IMR-90 (cell line): Measurements from ENCODE around the gene MBTD1. TPM values are rescaled to one million over a fixed set of nuclear protein-coding genes. Genes with fewer than 3 reads are reported as not detected.

Source experiments
- ATAC-seq: fragments of 200-7000 bp; cut with Tn5 transposase; 2 replicates; pipeline ENCODE4 v1.9.1; 2020; ENCODE audit warnings: low read depth, mild to moderate bottlenecking, moderate library complexity
- Bru-seq: library from RNA; stranded (reverse); fragments of 400-500 nt; gene quantifications from one replicate; lab custom pipeline; 2021; lab: Mats Ljungman, UMichigan
- BruChase-seq, 2 experiments: library from RNA; stranded (reverse); fragments of 400-500 nt; gene quantifications; one replicate each; lab custom pipeline; 2021; lab: Mats Ljungman, UMichigan
- BruUV-seq: library from RNA; stranded (reverse); fragments of 400-500 nt; replicated peaks from 2 replicates; lab custom pipeline; 2021; lab: Mats Ljungman, UMichigan
- CTCF ChIA-PET: fragments of 300-600 bp; formaldehyde crosslinking; extraction: SDS; loops from one replicate; lab custom pipeline; 2021; ENCODE audit warnings: antibody characterized with exemption; lab: Yijun Ruan, JAX
- POLR2A ChIA-PET: fragments of 300-600 bp; sonication (Branson Sonifier 250); formaldehyde crosslinking; loops from one replicate; lab custom pipeline; 2022; ENCODE audit warnings: antibody characterized with exemption; ENCODE audit not compliant: unreplicated experiment; lab: Charles Lee
- DNase-seq: peaks from one replicate; pipeline ENCODE4 v3.0.0; 2013
- H2AFZ ChIP-seq: replicated peaks from 2 replicates; pipeline ENCODE3; 2013; ENCODE audit warnings: low read length, mild to moderate bottlenecking; ENCODE audit not compliant: poor library complexity
- H2AK5ac ChIP-seq: 2 replicates; pipeline ENCODE4 v1.6.1; 2013; ENCODE audit warnings: low read depth, low read length, inconsistent platforms
- H2AK9ac ChIP-seq: replicated peaks from 2 replicates; pipeline ENCODE3; 2013; ENCODE audit warnings: mild to moderate bottlenecking, low read depth, low read length, moderate library complexity; ENCODE audit not compliant: poor library complexity
- H2BK120ac ChIP-seq: 2 replicates; pipeline ENCODE4 v1.6.1; 2013; ENCODE audit warnings: low read depth, low read length, inconsistent platforms
- H2BK15ac ChIP-seq: 3 replicates; pipeline ENCODE4 v1.6.1; 2013; ENCODE audit warnings: low read depth, low read length, inconsistent platforms
- H2BK20ac ChIP-seq: 2 replicates; pipeline ENCODE4 v1.6.1; 2013; ENCODE audit warnings: low read depth, mild to moderate bottlenecking, inconsistent platforms, low read length, moderate library complexity
- H2BK5ac ChIP-seq: 2 replicates; pipeline ENCODE4 v1.6.1; 2013; ENCODE audit warnings: mild to moderate bottlenecking, low read depth, low read length, inconsistent platforms; ENCODE audit not compliant: poor library complexity, severe bottlenecking
- H3K14ac ChIP-seq: replicated peaks from 2 replicates; pipeline ENCODE4 v1.6.1; 2013; ENCODE audit warnings: low read depth, low read length, inconsistent platforms
- H3K18ac ChIP-seq: 2 replicates; pipeline ENCODE4 v1.6.1; 2013; ENCODE audit warnings: low read depth, low read length, control low read depth
- H3K23ac ChIP-seq: 2 replicates; pipeline ENCODE4 v1.6.1; 2013; ENCODE audit warnings: low read depth, low read length, inconsistent platforms
- H3K27ac ChIP-seq: 2 replicates; pipeline ENCODE4 v1.5.1; 2013; ENCODE audit warnings: mild to moderate bottlenecking, control low read depth, low read length; ENCODE audit not compliant: insufficient read depth
- H3K27me3 ChIP-seq: 2 replicates; pipeline ENCODE4 v1.6.1; 2013; ENCODE audit warnings: low read length; ENCODE audit not compliant: control insufficient read depth, insufficient read depth
- H3K36me3 ChIP-seq: 2 replicates; pipeline ENCODE4 v1.6.1; 2013; ENCODE audit warnings: low read length, mixed read lengths; ENCODE audit not compliant: control insufficient read depth, insufficient read depth
- H3K4ac ChIP-seq: 2 replicates; pipeline ENCODE4 v1.6.1; 2013; ENCODE audit warnings: low read depth, low read length, inconsistent platforms
- H3K4me1 ChIP-seq: 2 replicates; pipeline ENCODE4 v1.6.1; 2013; ENCODE audit warnings: low read length, mixed read lengths; ENCODE audit not compliant: control insufficient read depth, insufficient read depth
- H3K4me2 ChIP-seq: 2 replicates; pipeline ENCODE4 v1.6.1; 2013; ENCODE audit warnings: low read depth, mild to moderate bottlenecking, control low read depth, low read length, moderate library complexity
- H3K4me3 ChIP-seq: 2 replicates; pipeline ENCODE4 v1.5.1; 2013; ENCODE audit warnings: low read depth, mild to moderate bottlenecking, control low read depth, low read length, moderate library complexity; ENCODE audit not compliant: insufficient read depth
- H3K56ac ChIP-seq: 2 replicates; pipeline ENCODE4 v1.6.1; 2013; ENCODE audit warnings: low read length, inconsistent platforms; ENCODE audit not compliant: insufficient read depth; ENCODE audit errors: extremely low read depth
- H3K79me1 ChIP-seq, 2 experiments: 2 replicates each; pipeline ENCODE4 v1.6.1; 2013; ENCODE audit warnings: low read length in 2 of 2, inconsistent platforms in 1 of 2, low read depth in 1 of 2
- H3K9ac ChIP-seq: 2 replicates; pipeline ENCODE4 v1.6.1; 2013; ENCODE audit warnings: low read depth, low read length, control low read depth
- H3K9me1 ChIP-seq: 2 replicates; pipeline ENCODE4 v1.6.1; 2013; ENCODE audit warnings: low read length, inconsistent platforms; ENCODE audit not compliant: insufficient read depth
- H3K9me3 ChIP-seq: 2 replicates; pipeline ENCODE4 v1.6.1; 2013; ENCODE audit warnings: low read length; ENCODE audit not compliant: control insufficient read depth, insufficient read depth
- H4K20me1 ChIP-seq: 2 replicates; pipeline ENCODE4 v1.6.1; 2013; ENCODE audit warnings: low read length, inconsistent platforms; ENCODE audit not compliant: insufficient read depth
- H4K5ac ChIP-seq: 2 replicates; pipeline ENCODE4 v1.6.1; 2013; ENCODE audit warnings: mild to moderate bottlenecking, low read depth, low read length, control low read depth
- H4K8ac ChIP-seq, 2 experiments: 2 replicates each; pipeline ENCODE4 v1.6.1; 2013; ENCODE audit warnings: low read depth in 2 of 2, low read length in 2 of 2, control low read depth in 1 of 2, inconsistent platforms in 1 of 2
- H4K91ac ChIP-seq: 2 replicates; pipeline ENCODE4 v1.6.1; 2013; ENCODE audit warnings: low read depth, low read length, inconsistent platforms; ENCODE audit not compliant: insufficient read depth
- MAFK ChIP-seq: IDR thresholded peaks from 2 replicates; pipeline ENCODE4 v1.6.1; 2012; ENCODE audit warnings: low read depth, low read length, improper control_type of control experiment
- MAZ ChIP-seq: IDR thresholded peaks from 2 replicates; pipeline ENCODE4 v1.6.1; 2012; ENCODE audit warnings: low read depth, mild to moderate bottlenecking, low read length, improper control_type of control experiment, moderate library complexity, borderline replicate concordance
- MXI1 ChIP-seq: IDR thresholded peaks from 2 replicates; pipeline ENCODE4 v1.6.1; 2012; ENCODE audit warnings: low read depth, mild to moderate bottlenecking, low read length, moderate library complexity, borderline replicate concordance
- NFE2L2 ChIP-seq: fragments of 150-350 bp; IDR thresholded peaks from 2 replicates; pipeline ENCODE4 v1.6.1; 2016; ENCODE audit warnings: low read depth, mild to moderate bottlenecking, low read length
- RCOR1 ChIP-seq: IDR thresholded peaks from 2 replicates; pipeline ENCODE4 v1.6.1; 2012; ENCODE audit warnings: mild to moderate bottlenecking, low read length, improper control_type of control experiment; ENCODE audit not compliant: insufficient replicate concordance
- WGBS, 2 experiments: methylation state at CpG; one replicate each; pipeline versions ENCODE4 v1.1.5 to v1.1.7; 2013; ENCODE audit warnings: missing lambda C conversion rate in 2 of 2; ENCODE audit not compliant: insufficient read length in 1 of 2; ENCODE audit errors: extremely low coverage in 2 of 2; 5-methylcytosine and 5-hydroxymethylcytosine counted together
- dilution Hi-C: fragments of 300-500 bp; cut with HindIII; formaldehyde crosslinking; loops from one replicate; pipeline ENCODE4 v1.14.3; 2018; ENCODE audit warnings: low sequenced_read_pairs; ENCODE audit not compliant: unreplicated experiment
- in situ Hi-C: fragments of 300-500 bp; cut with MboI; formaldehyde crosslinking; loops from 3 replicates; pipeline ENCODE4 v1.14.3; 2019; ENCODE audit warnings: low sequenced_read_pairs, inconsistent platforms, mixed read lengths
- intact Hi-C: fragments of 100-400 bp; cut with micrococcal nuclease; formaldehyde crosslinking; loops from 2 replicates; pipeline ENCODE4 v1.10.0; 2022
- long read RNA-seq: library from polyadenylated mRNA; unstranded; transcript quantifications from one replicate; pipeline ENCODE4 v2.0.0, GENCODE V29; 2021; ENCODE audit not compliant: unreplicated experiment
- polyA plus RNA-seq, 3 experiments: library from polyadenylated mRNA; depleted of rRNA; stranded (reverse); fragments of >200 nt; gene quantifications; 2 replicates each; pipeline ENCODE4 v1.2.3, GENCODE V29; 2012; ENCODE audit warnings: low replicate concordance in 1 of 3
- total RNA-seq: library from RNA; depleted of rRNA; stranded (reverse); fragments of >200 nt; gene quantifications from 2 replicates; pipeline ENCODE4 v1.2.3, GENCODE V29; 2012; rRNA removed
- TF ChIP-seq, protein P1 (sequence below): fragments of 150-350 bp; IDR thresholded peaks from 2 replicates; pipeline ENCODE4 v1.6.1; 2016; ENCODE audit warnings: low read depth, mild to moderate bottlenecking, low read length, moderate library complexity, borderline replicate concordance

MBTD1 gene
- 5.6 and 6.9 TPM in 2 replicates for total RNA-seq
- 2.5 and 3.2 TPM in 2 replicates for polyA plus RNA-seq (2012; rRNA removed)
- polyA plus RNA-seq (2012; cell fraction: cytosol; rRNA removed), result 0.37 and 0.71 TPM in 2 replicates
- 1.1 and 13.9 TPM in 2 replicates for polyA plus RNA-seq (2012; cell fraction: nucleus; rRNA removed; ENCODE audit: low replicate concordance)
- percentile 82 among the genes with signal in this experiment for Bru-seq, nascent RNA
- BruChase-seq, experiment 1, labeled RNA remaining after a 6-hour chase, result percentile 86 among the genes with signal in this experiment
- percentile 81 among the genes with signal in this experiment for BruChase-seq, experiment 2, labeled RNA remaining after a 2-hour chase
- long read RNA-seq, partial matches to known transcripts, result 2 of 3 reads
- long read RNA-seq, other reads (novel, unspliced or antisense), result 1 of 3 reads

DNA sequence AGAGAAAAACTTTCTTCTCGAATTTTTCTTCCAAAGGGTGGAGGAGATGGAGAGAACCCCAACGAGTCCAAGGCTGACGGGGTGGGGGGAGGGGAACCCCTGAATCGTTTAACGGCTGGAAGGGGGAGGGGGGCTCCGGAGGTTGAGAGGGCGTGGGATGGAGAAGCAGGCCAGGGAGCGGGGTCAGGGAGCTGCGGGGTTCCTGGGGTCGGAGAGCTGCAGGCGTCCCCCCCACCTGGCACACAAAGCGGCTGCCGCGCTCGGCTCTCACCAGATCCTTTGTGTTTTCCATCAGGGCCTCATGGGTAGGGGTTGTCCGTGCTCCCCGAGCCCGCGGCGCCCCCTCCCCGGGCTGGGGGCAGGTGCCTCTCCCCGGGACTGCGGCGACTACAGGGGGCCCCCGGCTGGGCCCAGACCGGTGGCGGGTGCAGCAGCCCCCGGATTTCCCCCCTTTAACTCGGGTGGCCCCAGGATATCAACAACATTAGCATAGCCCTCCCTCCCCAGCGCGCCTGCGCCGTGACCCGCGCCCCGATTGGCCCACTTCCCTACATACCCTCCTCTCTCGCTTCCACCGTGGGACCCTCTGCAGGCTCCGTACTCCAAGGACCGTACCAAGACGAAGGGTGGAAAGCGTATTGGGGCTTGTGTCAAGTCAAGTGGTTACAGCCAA is at the start of gene MBTD1:
Gene MBTD1, minus strand, starts transcription at position 486 of the 673 bp plus-strand sequence. CDS start 34,888 bp downstream, outside the sequence.
- TF ChIP-seq RCOR1 (no peak), NFE2L2 (no peak), MAFK (no peak), MAZ (no peak), MXI1 (0 out of 2 replicates have a peak, but pooled peaks have one; percentile 2)
- TF ChIP-seq, protein P1, sequence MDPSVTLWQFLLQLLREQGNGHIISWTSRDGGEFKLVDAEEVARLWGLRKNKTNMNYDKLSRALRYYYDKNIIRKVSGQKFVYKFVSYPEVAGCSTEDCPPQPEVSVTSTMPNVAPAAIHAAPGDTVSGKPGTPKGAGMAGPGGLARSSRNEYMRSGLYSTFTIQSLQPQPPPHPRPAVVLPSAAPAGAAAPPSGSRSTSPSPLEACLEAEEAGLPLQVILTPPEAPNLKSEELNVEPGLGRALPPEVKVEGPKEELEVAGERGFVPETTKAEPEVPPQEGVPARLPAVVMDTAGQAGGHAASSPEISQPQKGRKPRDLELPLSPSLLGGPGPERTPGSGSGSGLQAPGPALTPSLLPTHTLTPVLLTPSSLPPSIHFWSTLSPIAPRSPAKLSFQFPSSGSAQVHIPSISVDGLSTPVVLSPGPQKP, result no peak
- Histone ChIP-seq H3K27ac (peak within 1 kb of the TSS; percentile 84), H3K56ac (peak within 1 kb of the TSS; percentile 100), H3K14ac (peak within 1 kb of the TSS; percentile 97), H2BK120ac (peak within 1 kb of the TSS; percentile 99), H3K9ac (peak within 1 kb of the TSS; percentile 86), H2AK5ac (peak within 1 kb of the TSS; percentile 47), H3K23ac (peak within 1 kb of the TSS; percentile 98), H4K91ac (peak within 1 kb of the TSS; percentile 100), H2BK5ac (peak within 1 kb of the TSS; percentile 91), H2AK9ac (peak within 1 kb of the TSS; percentile 98), H2AFZ (peak within 1 kb of the TSS; percentile 99), H3K4ac (peak within 1 kb of the TSS; percentile 100), H4K8ac (peak within 1 kb of the TSS; percentile 77 to 100), H3K9me3 (no peaks in the 10 kb centered on the region), H3K36me3 (peaks cover 3% of the 10 kb centered on the region), H3K4me2 (peak within 1 kb of the TSS; percentile 97), H3K18ac (peak within 1 kb of the TSS; percentile 86), H2BK15ac (peak within 1 kb of the TSS; percentile 100), H3K79me1 (peaks cover 25 to 58% of the 10 kb centered on the region in 2 experiments), H3K4me1 (no peaks in the 10 kb centered on the region; the same call in 1 of the 2 replicates), H2BK20ac (peak within 1 kb of the TSS; percentile 98), H4K5ac (peak within 1 kb of the TSS; percentile 81), H3K4me3 (peak within 1 kb of the TSS; percentile 88), H4K20me1 (peaks cover 35% of the 10 kb centered on the region), H3K27me3 (no peaks in the 10 kb centered on the region), H3K9me1 (peaks cover 2% of the 10 kb centered on the region)
- ChIA-PET POLR2A (no interaction called here), CTCF (no interaction called here)
- intact Hi-C loops, result loop anchor here (2.0 to 5.0 kb wide), 2 partner anchors 42 to 93 kb away; partner anchors contain the start of gene NME2
- DNase-seq (peak; percentile 97), ATAC-seq (peak; percentile 89)
- 0% methylated on average over 7 of the region's 42 CpGs; no CpG with 5 or more reads in 1 of the 2 experiments for WGBS, 2 experiments
- no TSS peak for BruUV-seq
- in situ Hi-C loops, result no loop called here
- dilution Hi-C loops, result no loop called here
